HT-29 (cell line): ENCODE results near the gene PROB1. TPM values are rescaled to one million over a fixed set of nuclear protein-coding genes. Genes with fewer than 3 reads are reported as not detected.
A peak's percentile ranks its signal among the peaks of the same experiment; 100 is the strongest.
"Not testable (repeated sequence)": the region's sequence is repeated elsewhere in the genome, so short reads cannot be mapped to it uniquely, and the experiment has no call there.

Experiments used
- DNase-seq: peaks from one replicate; pipeline ENCODE4 v3.0.0-alpha.2; 2015; ENCODE audit warnings: low spot score
- total RNA-seq: library from RNA; depleted of rRNA; stranded (reverse); fragments of >200 nt; shearing (Covaris generic); gene quantifications from 2 replicates; pipeline ENCODE4 v1.2.3, GENCODE V29; 2014

The PROB1 gene
- total RNA-seq, 1 experiment from 2014 or later: 2.0 TPM

GRCh38 chr5:139378101-139378825, 16.6 kb downstream of the PROB1 start:
- no peak for DNase-seq

- no peak for DNase-seq
Measured at GRCh38 chr5:139377226-139377625, 17.7 kb downstream of the PROB1 start.

- DNase-seq: no peak
Measured at GRCh38 chr5:139376364-139376763, 18.5 kb downstream of the PROB1 start.

GRCh38 chr5:139374909-139375308, 20.0 kb downstream of the PROB1 start:
- no peak for DNase-seq

GRCh38 chr5:139371482-139372435, 23.1 kb downstream of the PROB1 start:
- no peak for DNase-seq

GRCh38 chr5:139369181-139369580, 25.7 kb downstream of the PROB1 start:
- DNase-seq: no peak

GRCh38 chr5:139368613-139369012, 26.3 kb downstream of the PROB1 start:
- DNase-seq: no peak

GRCh38 chr5:139364466-139364865, 30.4 kb downstream of the PROB1 start:
- DNase-seq: no peak

- no peak for DNase-seq
Measured at GRCh38 chr5:139363937-139364336, 31.0 kb downstream of the PROB1 start.

GRCh38 chr5:139361835-139362429, 33.0 kb downstream of the PROB1 start:
- DNase-seq: no peak

- no peak for DNase-seq
Measured at GRCh38 chr5:139360384-139360783, 34.5 kb downstream of the PROB1 start.

GRCh38 chr5:139358064-139358463, 36.8 kb downstream of the PROB1 start:
- no peak for DNase-seq

GRCh38 chr5:139355900-139356299, 39.0 kb downstream of the PROB1 start:
- not testable (repeated sequence) for DNase-seq

GRCh38 chr5:139354186-139354585, 40.7 kb downstream of the PROB1 start:
- no peak for DNase-seq

- not testable (repeated sequence) for DNase-seq
Measured at GRCh38 chr5:139347863-139348262, 47.0 kb downstream of the PROB1 start.

- not testable (repeated sequence) for DNase-seq
Measured at GRCh38 chr5:139345442-139345841, 49.5 kb downstream of the PROB1 start.

- DNase-seq: no peak
Measured at GRCh38 chr5:139344177-139344576, 50.7 kb downstream of the PROB1 start.

GRCh38 chr5:139343476-139343875, 51.4 kb downstream of the PROB1 start:
- DNase-seq: no peak

GRCh38 chr5:139342423-139342723, 52.5 kb downstream of the PROB1 start:
- peak; percentile 35 for DNase-seq

- DNase-seq: peak; percentile 97
Measured at GRCh38 chr5:139341689-139342422, 53.0 kb downstream of the PROB1 start, which contains the start of gene PAIP2. TSS of gene PAIP2 (plus strand) at chr5:139341854. CDS start at chr5:139363785, 21,931 bp downstream.

- no peak for DNase-seq
Measured at GRCh38 chr5:139341187-139341688, 53.7 kb downstream of the PROB1 start.
